KOPT-K1 (cell line): Measurements from ENCODE around the gene TBXAS1.

Source experiments
- H3K27ac ChIP-seq: fragments of 200-600 bp; sonication (generic); 2 replicates; pipeline ENCODE4 v1.5.1; 2016; ENCODE audit warnings: antibody characterized with exemption, mild to moderate bottlenecking, low read depth, low read length; ENCODE audit not compliant: poor library complexity, severe bottlenecking
- H3K36me3 ChIP-seq: fragments of 200-600 bp; sonication (generic); 2 replicates; pipeline ENCODE4 v1.5.1; 2017; ENCODE audit warnings: antibody characterized with exemption, mild to moderate bottlenecking, low read length, moderate library complexity; ENCODE audit not compliant: insufficient read depth
- H3K9me3 ChIP-seq: fragments of 200-600 bp; sonication (generic); 2 replicates; pipeline ENCODE4 v1.5.1; 2017; ENCODE audit warnings: antibody characterized with exemption, low read length, mild to moderate bottlenecking; ENCODE audit not compliant: insufficient read depth, poor library complexity, severe bottlenecking

Gene TBXAS1

GRCh38 chr7:139883814-139884213 lies 54.8 kb downstream of the TBXAS1 start:
- Histone ChIP-seq H3K9me3 (no peaks in the 10 kb centered on the region), H3K27ac (no peak overlapping the region), H3K36me3 (no peaks in the 10 kb centered on the region)

DNA sequence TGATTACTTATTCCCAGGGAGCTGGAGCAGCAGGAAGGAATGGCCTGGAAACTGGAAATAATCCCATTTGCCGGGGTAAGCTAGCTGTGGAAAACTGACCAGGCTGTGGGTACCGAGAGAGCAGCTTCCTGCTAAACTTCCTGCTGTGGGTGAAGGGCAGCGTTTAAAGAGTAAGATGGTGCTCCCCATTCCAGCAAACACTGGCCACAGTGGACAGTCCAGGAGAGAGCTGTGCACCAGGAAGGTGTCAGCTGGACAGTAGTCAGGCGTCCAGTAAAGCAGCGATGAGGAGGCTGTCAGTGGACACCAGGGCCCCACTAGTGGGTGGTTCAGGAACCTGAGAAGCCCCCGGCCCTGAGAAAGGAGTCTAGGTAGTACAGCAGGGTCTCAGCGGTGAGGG lies 55.4 kb downstream of the TBXAS1 start:
- Histone ChIP-seq H3K9me3 (no peaks in the 10 kb centered on the region), H3K36me3 (no peaks in the 10 kb centered on the region), H3K27ac (no peak overlapping the region)

- no peak overlapping the region for H3K27ac ChIP-seq
- no peaks in the 10 kb centered on the region for H3K9me3 ChIP-seq
- no peaks in the 10 kb centered on the region for H3K36me3 ChIP-seq
These were observed 56.4 kb downstream of the TBXAS1 start for GRCh38 chr7:139885511-139885910.

- H3K27ac ChIP-seq, result no peak overlapping the region
- H3K36me3 ChIP-seq, result no peaks in the 10 kb centered on the region
- H3K9me3 ChIP-seq, result no peaks in the 10 kb centered on the region
These were observed 57.1 kb downstream of the TBXAS1 start for GRCh38 chr7:139886206-139886605.

GRCh38 chr7:139886899-139887298 lies 57.8 kb downstream of the TBXAS1 start:
- no peak overlapping the region for H3K27ac ChIP-seq

DNA sequence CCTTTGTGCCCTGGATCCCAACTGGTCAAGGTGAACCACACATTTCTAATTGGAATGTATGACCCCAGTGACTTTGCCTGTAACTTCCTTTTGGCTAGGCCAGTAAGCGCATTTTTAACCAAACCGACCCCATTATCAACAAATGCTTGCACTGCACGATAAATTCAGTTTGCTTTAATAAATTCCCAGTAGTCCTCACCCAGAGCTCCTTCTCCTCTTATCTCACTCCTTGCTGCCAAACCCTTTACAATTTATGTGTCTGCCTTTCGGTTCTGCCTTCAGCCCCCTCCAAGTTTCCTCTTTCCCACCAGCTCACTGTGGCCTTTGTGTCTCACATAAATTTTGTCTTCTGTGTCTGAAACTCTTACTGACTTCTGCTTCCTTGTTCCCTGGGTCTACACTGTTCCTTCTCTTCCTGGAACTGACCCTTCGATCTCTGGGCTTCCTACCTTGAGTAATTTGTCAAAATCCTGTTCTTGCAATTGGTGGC lies 59.0 kb downstream of the TBXAS1 start:
- Histone ChIP-seq H3K36me3 (no peaks in the 10 kb centered on the region), H3K27ac (no peak overlapping the region)

More at GRCh38 chr7:139886899-139887298, 57.8 kb downstream of the TBXAS1 start:
- H3K36me3 ChIP-seq, result no peaks in the 10 kb centered on the region
- H3K9me3 ChIP-seq, result no peaks in the 10 kb centered on the region

GRCh38 chr7:139889186-139889871 lies 60.3 kb downstream of the TBXAS1 start:
- Histone ChIP-seq H3K36me3 (no peaks in the 10 kb centered on the region), H3K9me3 (no peaks in the 10 kb centered on the region), H3K27ac (no peak overlapping the region)

More for the DNA sequence above, 59.0 kb downstream of the TBXAS1 start:
- no peaks in the 10 kb centered on the region for H3K9me3 ChIP-seq

- no peaks in the 10 kb centered on the region for H3K9me3 ChIP-seq
- no peaks in the 10 kb centered on the region for H3K36me3 ChIP-seq
- no peak overlapping the region for H3K27ac ChIP-seq
These were observed 64.4 kb downstream of the TBXAS1 start for GRCh38 chr7:139893461-139893860.

DNA sequence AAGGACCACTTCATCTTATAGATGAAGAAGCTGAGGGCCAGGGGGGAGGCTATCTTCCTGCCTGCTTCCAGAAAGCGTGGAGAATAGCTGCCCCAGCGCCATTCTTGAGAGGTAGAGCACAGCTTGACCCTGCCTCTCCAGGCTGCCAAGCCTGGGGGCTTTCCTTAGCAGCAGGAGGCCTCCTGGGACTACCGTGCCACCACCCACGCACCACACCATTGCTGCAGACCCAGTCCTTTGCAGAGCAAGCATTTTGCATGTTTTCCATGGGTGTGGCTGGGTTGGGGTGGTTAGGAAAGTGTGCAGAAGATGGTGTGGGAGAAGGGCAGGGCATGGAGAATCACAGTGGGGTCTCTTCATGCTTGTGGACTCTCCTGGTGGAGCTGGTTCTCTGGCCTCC lies 64.9 kb downstream of the TBXAS1 start:
- Histone ChIP-seq H3K27ac (no peak overlapping the region), H3K9me3 (no peaks in the 10 kb centered on the region)

DNA sequence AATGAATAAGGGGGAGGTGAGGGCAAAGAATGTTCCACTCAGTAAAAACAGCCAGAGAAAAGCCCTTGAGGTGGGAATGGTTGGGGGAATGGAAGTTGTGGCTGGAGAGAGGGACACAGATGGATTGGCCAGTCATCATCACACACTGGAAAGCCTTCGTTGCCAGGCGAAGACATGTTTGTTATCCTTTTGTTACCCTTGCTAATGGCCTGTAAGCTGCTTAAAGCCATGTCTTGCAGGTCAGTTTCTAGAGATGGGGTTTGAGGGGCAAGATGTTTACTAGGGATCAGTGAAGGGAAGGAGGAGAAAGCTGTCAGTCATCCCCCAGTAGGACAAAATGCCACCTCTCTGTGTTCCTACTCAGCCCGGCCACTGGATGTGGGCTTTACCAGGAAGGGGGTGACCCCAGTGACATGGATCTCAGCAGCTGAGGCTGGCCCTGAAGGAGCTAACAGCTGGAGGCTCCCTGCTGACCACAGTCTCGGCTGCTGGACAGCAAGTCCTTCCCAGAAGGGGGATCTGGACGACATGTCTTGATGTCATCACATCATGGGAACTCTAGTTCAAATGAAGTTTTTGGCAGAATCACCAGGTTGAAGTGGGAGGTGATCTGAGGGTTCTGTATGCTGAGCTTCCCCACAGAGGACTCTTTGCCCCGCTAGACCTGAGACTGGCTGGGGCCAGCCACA lies 66.2 kb downstream of the TBXAS1 start:
- no peaks in the 10 kb centered on the region for H3K9me3 ChIP-seq
- no peaks in the 10 kb centered on the region for H3K36me3 ChIP-seq

More for the DNA sequence above, 64.9 kb downstream of the TBXAS1 start:
- no peaks in the 10 kb centered on the region for H3K36me3 ChIP-seq

GRCh38 chr7:139896288-139896687 lies 67.2 kb downstream of the TBXAS1 start:
- Histone ChIP-seq H3K9me3 (no peaks in the 10 kb centered on the region), H3K27ac (no peak overlapping the region), H3K36me3 (no peaks in the 10 kb centered on the region)

More for the DNA sequence above, 66.2 kb downstream of the TBXAS1 start:
- H3K27ac ChIP-seq, result no peak overlapping the region

- Histone ChIP-seq H3K9me3 (no peaks in the 10 kb centered on the region), H3K36me3 (no peaks in the 10 kb centered on the region), H3K27ac (no peak overlapping the region)
These were observed 67.8 kb downstream of the TBXAS1 start for GRCh38 chr7:139896831-139897230.

- no peaks in the 10 kb centered on the region for H3K9me3 ChIP-seq
- H3K36me3 ChIP-seq, result no peaks in the 10 kb centered on the region
- no peak overlapping the region for H3K27ac ChIP-seq
These were observed 68.5 kb downstream of the TBXAS1 start for GRCh38 chr7:139897422-139898090.

GRCh38 chr7:139898483-139898882 lies 69.4 kb downstream of the TBXAS1 start:
- Histone ChIP-seq H3K27ac (no peak overlapping the region), H3K9me3 (peaks cover 6% of the 10 kb centered on the region), H3K36me3 (no peaks in the 10 kb centered on the region)

GRCh38 chr7:139899328-139899955 lies 70.4 kb downstream of the TBXAS1 start:
- peaks cover 6% of the 10 kb centered on the region for H3K9me3 ChIP-seq
- H3K36me3 ChIP-seq, result no peaks in the 10 kb centered on the region
- H3K27ac ChIP-seq, result no peak overlapping the region
